Epithelial cell of proximal tubule (primary cell): ENCODE results near the gene YARS2. TPM values are rescaled to one million over a fixed set of nuclear protein-coding genes. Genes with fewer than 3 reads are reported as not detected.

Experiments
- DNase-seq: peaks from one replicate; pipeline ENCODE4 v3.0.0-alpha.2; 2011; ENCODE audit warnings: low read depth
- H3K4me3 ChIP-seq: 2 replicates; pipeline ENCODE4 v1.5.1; 2011; ENCODE audit warnings: low read depth, mild to moderate bottlenecking, low read length
- total RNA-seq: library from RNA; depleted of rRNA; stranded (reverse); fragments of >200 nt; gene quantifications from 2 replicates; pipeline ENCODE4 v1.2.3, GENCODE V29; 2015
- TF ChIP-seq, protein P1 (sequence below): conservative IDR thresholded peaks from 2 replicates; pipeline ENCODE4 v1.5.1; 2012; ENCODE audit warnings: low read depth, mild to moderate bottlenecking, low read length

Gene YARS2
- total RNA-seq, 1 donor from 2014 or later, result 37.5 TPM

DNA sequence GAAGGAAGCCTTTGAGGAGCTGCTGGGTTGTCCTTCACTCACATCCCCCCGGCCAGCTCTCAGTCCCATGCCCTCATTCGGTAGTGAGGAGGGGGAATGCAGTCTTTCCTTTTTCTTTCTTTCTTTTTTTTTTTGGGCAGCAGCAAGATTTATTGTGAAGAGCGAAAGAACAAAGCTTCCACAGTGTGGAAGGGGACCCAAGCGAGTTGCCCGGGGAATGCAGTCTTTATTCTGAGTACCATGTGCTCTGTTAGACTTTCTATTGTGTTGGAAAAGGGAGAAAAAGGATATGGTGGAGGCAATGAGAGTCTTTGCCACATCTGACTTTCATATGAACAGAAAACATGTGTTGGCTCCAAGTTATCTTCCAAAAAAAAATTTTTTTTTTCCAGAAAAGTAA lies 29.9 kb upstream of the YARS2 start:
- DNase-seq, result no peak
- H3K4me3 ChIP-seq, result no peak overlapping the region
- TF ChIP-seq, protein P1, sequence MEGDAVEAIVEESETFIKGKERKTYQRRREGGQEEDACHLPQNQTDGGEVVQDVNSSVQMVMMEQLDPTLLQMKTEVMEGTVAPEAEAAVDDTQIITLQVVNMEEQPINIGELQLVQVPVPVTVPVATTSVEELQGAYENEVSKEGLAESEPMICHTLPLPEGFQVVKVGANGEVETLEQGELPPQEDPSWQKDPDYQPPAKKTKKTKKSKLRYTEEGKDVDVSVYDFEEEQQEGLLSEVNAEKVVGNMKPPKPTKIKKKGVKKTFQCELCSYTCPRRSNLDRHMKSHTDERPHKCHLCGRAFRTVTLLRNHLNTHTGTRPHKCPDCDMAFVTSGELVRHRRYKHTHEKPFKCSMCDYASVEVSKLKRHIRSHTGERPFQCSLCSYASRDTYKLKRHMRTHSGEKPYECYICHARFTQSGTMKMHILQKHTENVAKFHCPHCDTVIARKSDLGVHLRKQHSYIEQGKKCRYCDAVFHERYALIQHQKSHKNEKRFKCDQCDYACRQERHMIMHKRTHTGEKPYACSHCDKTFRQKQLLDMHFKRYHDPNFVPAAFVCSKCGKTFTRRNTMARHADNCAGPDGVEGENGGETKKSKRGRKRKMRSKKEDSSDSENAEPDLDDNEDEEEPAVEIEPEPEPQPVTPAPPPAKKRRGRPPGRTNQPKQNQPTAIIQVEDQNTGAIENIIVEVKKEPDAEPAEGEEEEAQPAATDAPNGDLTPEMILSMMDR, result no peak

DNA sequence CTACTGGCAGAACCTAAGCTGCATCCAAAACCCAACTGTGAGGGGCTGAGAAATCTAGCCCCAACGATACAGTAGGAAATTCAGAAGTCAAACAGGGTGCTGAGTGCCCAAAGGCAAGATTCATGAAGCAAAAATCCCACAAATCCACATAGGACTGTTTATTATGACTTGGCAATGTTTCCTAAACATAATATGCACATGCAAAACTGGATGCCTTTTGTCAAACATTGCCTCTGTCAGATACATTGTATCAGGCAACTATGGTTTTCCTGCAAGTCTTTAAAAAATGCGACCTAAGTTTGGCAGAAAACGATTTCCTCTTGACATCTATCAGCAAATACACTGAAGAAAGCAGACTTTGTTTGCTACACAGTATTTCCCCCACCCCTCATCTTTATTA lies 27.3 kb upstream of the YARS2 start:
- H3K4me3 ChIP-seq, result no peak overlapping the region
- no peak for DNase-seq
- TF ChIP-seq, protein P1, result no peak

DNA sequence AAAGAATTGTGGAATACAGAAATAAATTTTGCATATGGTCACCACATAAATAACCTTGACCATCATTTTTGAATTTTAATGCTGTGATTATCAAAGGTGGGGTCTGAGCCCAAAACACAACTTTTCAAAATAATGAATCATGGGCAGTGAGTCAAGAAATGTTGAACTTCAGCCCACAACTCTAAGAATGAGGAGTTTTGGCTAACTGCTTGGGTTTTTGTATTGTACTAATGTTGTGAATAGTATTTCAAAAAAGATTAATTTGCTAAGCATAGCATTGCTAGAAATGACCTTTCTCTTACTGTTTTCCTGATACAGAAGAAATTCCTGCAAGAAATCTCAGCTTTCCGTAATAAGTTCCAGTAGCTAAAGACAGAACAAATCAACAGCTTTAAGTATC lies 24.4 kb upstream of the YARS2 start:
- TF ChIP-seq, protein P1, result no peak
- no peak for DNase-seq

DNA sequence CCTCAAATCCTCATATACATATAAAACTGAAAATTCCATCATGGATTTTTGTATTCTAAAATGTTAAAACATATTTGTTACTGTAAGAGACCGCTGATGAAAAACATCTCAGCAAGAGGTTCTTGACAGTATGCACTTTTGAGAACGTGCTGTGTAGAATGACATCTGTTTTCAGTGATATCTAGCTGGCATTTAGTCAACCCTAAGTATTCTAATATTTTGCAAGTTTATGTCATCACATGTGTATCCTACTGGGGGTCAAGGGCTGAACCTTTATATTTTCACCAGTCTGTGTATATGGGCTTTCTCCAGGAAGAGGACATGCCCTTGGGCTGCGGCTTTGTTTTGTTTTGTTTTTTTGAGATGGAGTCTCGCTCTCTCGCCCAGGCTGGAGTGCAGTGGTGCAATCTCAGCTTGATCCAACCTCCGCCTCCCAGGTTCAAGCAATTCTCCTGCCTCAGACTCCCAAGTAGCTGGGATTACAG lies 22.0 kb upstream of the YARS2 start:
- DNase-seq, result no peak
- TF ChIP-seq, protein P1, result no peak
- no peak overlapping the region for H3K4me3 ChIP-seq

More for the DNA sequence above, 24.4 kb upstream of the YARS2 start:
- H3K4me3 ChIP-seq, result no peak overlapping the region

DNA sequence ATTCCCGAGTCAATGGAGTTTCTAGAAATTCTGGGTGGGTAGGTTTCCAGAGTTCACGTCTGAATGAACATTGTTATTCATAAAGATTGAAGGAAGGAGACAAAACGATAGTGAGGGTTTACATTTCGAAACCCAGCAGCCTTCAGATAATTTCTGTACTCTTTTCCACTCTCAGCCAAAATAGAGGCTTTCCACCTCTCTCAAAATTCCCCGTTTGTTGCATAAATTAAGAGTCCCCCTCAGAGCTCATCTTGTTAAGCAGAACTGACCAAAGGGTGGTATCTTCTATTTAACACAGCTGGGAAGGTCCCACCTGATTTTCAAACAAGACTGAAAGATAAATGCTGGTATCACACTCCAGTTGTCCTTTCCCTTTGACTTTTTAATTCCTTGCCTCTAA lies 21.5 kb upstream of the YARS2 start:
- no peak for DNase-seq
- no peak overlapping the region for H3K4me3 ChIP-seq
- TF ChIP-seq, protein P1, result no peak

DNA sequence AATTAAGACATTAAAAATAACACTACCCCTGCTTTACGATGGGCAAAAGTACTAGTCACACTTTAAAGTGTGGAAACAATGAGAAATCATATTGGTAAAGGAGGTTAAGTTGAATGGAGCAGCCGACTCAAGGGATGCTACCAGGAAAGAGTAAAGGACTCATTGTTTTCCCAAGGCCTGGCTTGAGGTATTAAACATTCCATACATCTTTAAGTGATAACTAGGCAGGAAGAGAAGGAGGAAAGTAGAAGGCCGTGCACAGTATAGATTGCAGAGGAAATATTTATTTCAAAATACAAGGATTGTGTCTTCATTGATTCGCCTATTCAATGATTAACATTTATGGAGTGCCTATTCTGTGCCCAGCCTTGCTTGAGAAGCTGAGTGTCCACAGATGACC lies 20.6 kb upstream of the YARS2 start:
- DNase-seq, result no peak
- H3K4me3 ChIP-seq, result no peak overlapping the region
- TF ChIP-seq, protein P1, result no peak

DNA sequence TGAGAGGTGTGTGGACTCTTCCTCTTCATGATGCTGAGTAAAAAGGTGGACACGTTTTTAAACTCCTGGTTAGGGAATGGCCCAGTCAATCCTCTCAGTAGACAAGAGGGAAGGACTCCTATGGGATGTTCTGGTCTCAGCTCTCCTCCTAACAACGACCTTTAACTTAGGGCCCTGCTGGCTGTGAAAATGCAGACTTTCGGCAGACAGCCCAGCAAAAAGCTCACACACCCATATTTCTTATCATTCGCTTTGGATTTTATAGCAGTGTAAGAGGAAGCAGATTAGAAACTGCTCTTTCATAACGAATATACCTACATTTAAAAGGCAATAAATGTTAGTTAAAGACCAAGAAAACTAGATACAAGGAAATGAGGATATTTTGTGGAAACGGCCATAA lies 18.0 kb upstream of the YARS2 start:
- H3K4me3 ChIP-seq, result no peak overlapping the region
- DNase-seq, result no peak
- TF ChIP-seq, protein P1, result no peak
